SK-N-SH treated with all-trans-retinoic acid at 6 μM for 48 hours (cell line): ENCODE data around the gene TACO1.

ENCODE experiments used
- CSDC2 ChIP-seq: fragments of 250-450 bp; sonication (Bioruptor Pico); IDR thresholded peaks from 2 replicates; pipeline ENCODE4 v1.5.0; 2020; ENCODE audit warnings: mild to moderate bottlenecking, moderate library complexity
- ESRRG ChIP-seq: fragments of 250-450 bp; sonication (Bioruptor Pico); IDR thresholded peaks from 2 replicates; pipeline ENCODE4 v1.6.1; 2021; ENCODE audit warnings: mild to moderate bottlenecking
- ISL1 ChIP-seq: fragments of 250-450 bp; sonication (Bioruptor Pico); IDR thresholded peaks from 2 replicates; pipeline ENCODE4 v2.1.2; 2022; ENCODE audit warnings: mild to moderate bottlenecking, moderate library complexity
- OSR1 ChIP-seq: fragments of 250-450 bp; sonication (Bioruptor Pico); IDR thresholded peaks from 2 replicates; pipeline ENCODE4 v1.8.0; 2022; ENCODE audit warnings: moderate library complexity, mild to moderate bottlenecking, inconsistent platforms
- PATZ1 ChIP-seq: fragments of 250-450 bp; sonication (Bioruptor Pico); IDR thresholded peaks from 2 replicates; pipeline ENCODE4 v1.8.0; 2020; ENCODE audit warnings: mild to moderate bottlenecking, moderate library complexity, borderline replicate concordance
- POU6F1 ChIP-seq: fragments of 250-450 bp; sonication (Bioruptor Pico); IDR thresholded peaks from 2 replicates; pipeline ENCODE4 v1.8.0; 2021; ENCODE audit warnings: low read depth, mild to moderate bottlenecking, moderate library complexity, borderline replicate concordance
- PPARA ChIP-seq: fragments of 250-450 bp; sonication (Bioruptor Pico); IDR thresholded peaks from 2 replicates; pipeline ENCODE4 v1.5.0; 2020; ENCODE audit warnings: mild to moderate bottlenecking, borderline replicate concordance
- RARB ChIP-seq: fragments of 250-450 bp; sonication (Bioruptor Pico); IDR thresholded peaks from 2 replicates; pipeline ENCODE4 v1.8.0; 2021; ENCODE audit warnings: mild to moderate bottlenecking, moderate library complexity
- TCF4 ChIP-seq: fragments of 250-450 bp; sonication (Bioruptor Pico); IDR thresholded peaks from 2 replicates; pipeline ENCODE4 v1.8.0; 2021; ENCODE audit warnings: mild to moderate bottlenecking, moderate library complexity, borderline replicate concordance
- ZC3H10 ChIP-seq: fragments of 250-450 bp; sonication (Bioruptor Pico); IDR thresholded peaks from 2 replicates; pipeline ENCODE4 v1.5.1; 2021; ENCODE audit warnings: mild to moderate bottlenecking, moderate library complexity
- ZFP3 ChIP-seq: fragments of 250-450 bp; sonication (Bioruptor Pico); IDR thresholded peaks from 2 replicates; pipeline ENCODE4 v1.5.0; 2020; ENCODE audit warnings: mild to moderate bottlenecking, moderate library complexity
- ZFP30 ChIP-seq: fragments of 450-650 bp; formaldehyde crosslinking; IDR thresholded peaks from 2 replicates; pipeline ENCODE4 v1.5.0; 2022; ENCODE audit warnings: mild to moderate bottlenecking, moderate library complexity
- ZNF70 ChIP-seq: fragments of 450-650 bp; formaldehyde crosslinking; IDR thresholded peaks from 2 replicates; pipeline ENCODE4 v1.5.0; 2020; ENCODE audit warnings: mild to moderate bottlenecking, moderate library complexity

GRCh38 chr17:63647936-63648335, 47.2 kb downstream of the TACO1 start:
- no peak for TF ChIP-seq ESRRG (CRISPR knock-in tag)
- TF ChIP-seq ZFP30 (CRISPR knock-in tag): no peak
- TF ChIP-seq PPARA (CRISPR knock-in tag): no peak
- no peak for TF ChIP-seq ZC3H10 (CRISPR knock-in tag)
- TF ChIP-seq ZFP3 (CRISPR knock-in tag): no peak
- no peak for TF ChIP-seq TCF4 (CRISPR knock-in tag)
- no peak for TF ChIP-seq RARB (CRISPR knock-in tag)
- no peak for TF ChIP-seq ISL1 (CRISPR knock-in tag)
- TF ChIP-seq OSR1: no peak
- no peak for TF ChIP-seq POU6F1 (CRISPR knock-in tag)
- TF ChIP-seq PATZ1 (CRISPR knock-in tag): no peak
- no peak for TF ChIP-seq ZNF70 (CRISPR knock-in tag)
- TF ChIP-seq CSDC2 (CRISPR knock-in tag): no peak
